ENCODE results near the gene ZNF77. TPM values are rescaled to one million over a fixed set of nuclear protein-coding genes. Genes with fewer than 3 reads are reported as not detected.

ZNF77 gene
- polyA plus RNA-seq, 1 of the 3 experiments (the other 2 are of a cell fraction): 4.4 TPM

DNA sequence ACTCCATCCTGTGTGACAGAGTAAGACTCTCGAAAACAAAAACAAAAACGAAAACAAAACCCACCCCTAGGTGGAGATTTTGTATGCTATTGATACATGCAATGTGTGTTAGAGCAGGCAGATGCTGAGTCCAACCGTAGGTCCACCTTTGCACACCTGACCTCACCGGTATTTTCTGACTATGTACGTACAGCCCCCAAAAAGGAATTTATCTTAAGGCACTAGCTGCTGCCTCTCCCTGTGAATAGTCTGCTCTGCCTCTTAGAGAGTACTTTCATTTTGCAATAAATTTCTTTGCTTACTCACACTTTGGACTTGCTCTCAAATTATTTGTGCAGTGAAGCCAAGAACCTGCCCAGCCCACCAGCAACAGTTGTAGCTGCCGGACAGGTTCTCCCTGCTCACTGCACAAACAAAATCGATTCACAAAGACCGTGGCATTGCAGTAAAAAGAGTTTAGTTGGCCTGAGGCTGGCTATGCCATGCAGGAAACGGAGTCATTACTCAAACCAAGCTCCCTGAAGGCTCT, 8.2 kb upstream of the ZNF77 start:
- no peaks in the 10 kb centered on the region for H3K27me3 ChIP-seq (ENCODE audit: insufficient read depth)
- H4K20me1 ChIP-seq (ENCODE audit: insufficient read depth): no peaks in the 10 kb centered on the region
- H3F3A ChIP-seq (replicated peaks; ENCODE audit: insufficient read depth): peaks cover under 1% of the 10 kb centered on the region
- H2AFZ ChIP-seq (ENCODE audit: low read depth): peak overlapping the region; percentile 60; the same call in 1 of the 2 replicates
- peaks cover 0 to 4% of the 10 kb centered on the region in 2 experiments for H3K36me3 ChIP-seq (replicated peaks in 1 of 2; ENCODE audit: control insufficient read depth in 1 of 2, insufficient read depth in 2 of 2, low read length in 1 of 2)
- H3K9me2 ChIP-seq: no peaks in the 10 kb centered on the region
- peaks cover 4 to 9% of the 10 kb centered on the region in 2 experiments; a peak in 2 of 4 replicates for H3K4me1 ChIP-seq (ENCODE audit: control insufficient read depth in 1 of 2, insufficient read depth in 2 of 2, low read depth in 1 of 2, low read length in 1 of 2)
- no peak overlapping the region for H3K4me3 ChIP-seq (ENCODE audit: low read depth in 2 of 2, low read length in 1 of 2)
- peaks cover 16% of the 10 kb centered on the region for H3K79me2 ChIP-seq (ENCODE audit: insufficient read depth)
- 0 out of 2 replicates have a peak overlapping the region, but pooled peaks have one; percentile 15 for H3K4me2 ChIP-seq
- ChIA-PET CTCF (interaction anchor here (1.5 to 5.1 kb wide), 6 partner anchors 9 to 211 kb away, joined by 4 to 60 read pairs (median 27); no protein-coding TSS in a partner anchor), POLR2A (no interaction called here)
- 50% methylated on average over 9 of the region's 9 CpGs for WGBS (ENCODE audit: low lambda C conversion rate)
- no peak overlapping the region for H3K27ac ChIP-seq (ENCODE audit: low read depth in 2 of 2, low read length in 1 of 2)
- no peak for TF ChIP-seq FOXM1 (IDR thresholded peaks at IDR 0.05; ENCODE audit: low read depth)
- no peak for TF ChIP-seq TCF12 (IDR thresholded peaks at IDR 0.05)
- no peak for TF ChIP-seq MXI1 (IDR thresholded peaks at IDR 0.05; ENCODE audit: low read depth, low read length)
- TF ChIP-seq, protein P1, sequence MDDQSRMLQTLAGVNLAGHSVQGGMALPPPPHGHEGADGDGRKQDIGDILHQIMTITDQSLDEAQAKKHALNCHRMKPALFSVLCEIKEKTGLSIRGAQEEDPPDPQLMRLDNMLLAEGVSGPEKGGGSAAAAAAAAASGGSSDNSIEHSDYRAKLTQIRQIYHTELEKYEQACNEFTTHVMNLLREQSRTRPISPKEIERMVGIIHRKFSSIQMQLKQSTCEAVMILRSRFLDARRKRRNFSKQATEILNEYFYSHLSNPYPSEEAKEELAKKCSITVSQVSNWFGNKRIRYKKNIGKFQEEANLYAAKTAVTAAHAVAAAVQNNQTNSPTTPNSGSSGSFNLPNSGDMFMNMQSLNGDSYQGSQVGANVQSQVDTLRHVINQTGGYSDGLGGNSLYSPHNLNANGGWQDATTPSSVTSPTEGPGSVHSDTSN (IDR thresholded peaks at IDR 0.05): no peak
- no peak for DNase-seq
- H3K9me3 ChIP-seq: no peaks in the 10 kb centered on the region
- H3K9ac ChIP-seq: no peak overlapping the region

DNA sequence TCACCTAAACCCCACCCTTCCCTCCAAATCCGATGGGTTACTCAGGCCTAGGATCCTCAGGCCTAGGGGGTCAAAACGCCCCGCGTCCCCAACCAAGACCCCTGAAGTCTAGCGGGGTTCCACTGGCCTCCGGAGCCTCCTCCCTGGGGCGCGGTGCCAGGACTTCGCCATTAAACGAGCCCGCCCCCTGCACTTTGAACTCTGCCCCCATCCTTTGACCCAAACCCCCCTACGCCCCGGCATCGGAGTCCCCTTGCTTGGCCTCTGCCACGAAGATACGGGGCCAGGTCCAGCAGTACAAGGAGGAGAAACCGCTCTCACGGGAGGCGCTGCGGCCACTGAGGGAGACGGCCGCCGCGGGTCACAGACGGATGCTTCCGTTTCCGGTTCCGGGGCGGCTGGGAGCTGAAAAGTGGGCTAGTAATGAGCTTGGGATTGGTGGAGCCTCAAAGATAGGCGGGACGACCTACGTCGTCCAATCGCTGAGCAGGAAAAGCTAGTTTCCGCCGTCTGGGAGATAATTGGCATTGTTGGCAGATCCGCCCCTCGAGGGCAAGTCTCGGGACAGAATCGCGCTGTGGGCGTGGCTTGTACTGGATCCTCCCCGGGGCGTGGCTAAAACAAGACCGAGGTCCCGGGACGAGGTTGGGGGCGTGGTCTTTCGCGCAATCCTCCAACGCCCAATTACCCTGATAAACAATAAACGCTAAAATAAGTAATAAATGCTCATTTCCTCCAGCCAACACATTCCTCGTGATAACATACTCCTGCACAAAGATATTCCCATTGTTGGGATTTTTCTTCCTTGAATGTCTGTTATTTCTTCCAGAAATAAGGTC, 5.7 kb upstream of the ZNF77 start:
- 3% methylated on average over 32 of the region's 53 CpGs for WGBS (ENCODE audit: low lambda C conversion rate)
- H3K9me3 ChIP-seq: no peaks in the 10 kb centered on the region
- H3K9me2 ChIP-seq: no peaks in the 10 kb centered on the region
- peaks cover 16% of the 10 kb centered on the region for H3K79me2 ChIP-seq (ENCODE audit: insufficient read depth)
- peaks cover 20% of the 10 kb centered on the region for H3F3A ChIP-seq (replicated peaks; ENCODE audit: insufficient read depth)
- 0 out of 2 replicates have a peak overlapping the region, but pooled peaks have one; percentile 62 for H2AFZ ChIP-seq (ENCODE audit: low read depth)
- H3K36me3 ChIP-seq (replicated peaks in 1 of 2; ENCODE audit: control insufficient read depth in 1 of 2, insufficient read depth in 2 of 2, low read length in 1 of 2): peaks cover 0 to 7% of the 10 kb centered on the region in 2 experiments
- H3K4me1 ChIP-seq (ENCODE audit: control insufficient read depth in 1 of 2, insufficient read depth in 2 of 2, low read depth in 1 of 2, low read length in 1 of 2): peaks cover 4 to 9% of the 10 kb centered on the region in 2 experiments; a peak in 2 of 4 replicates
- CTCF ChIA-PET: interaction anchor here (0.6 to 5.1 kb wide), 32 partner anchors 9 to 302 kb away, joined by 3 to 60 read pairs (median 6); partner anchors contain the start of genes CELF5, ZNF554 and ZNF556
- H3K27ac ChIP-seq (ENCODE audit: low read depth in 2 of 2, low read length in 1 of 2): peak overlapping the region; percentile 79 to 96
- peak overlapping the region; percentile 73 to 90 for H3K4me3 ChIP-seq (ENCODE audit: low read depth in 2 of 2, low read length in 1 of 2)
- H3K9ac ChIP-seq: peak overlapping the region; percentile 89
- DNase-seq: peak; percentile 94
- no peaks in the 10 kb centered on the region for H4K20me1 ChIP-seq (ENCODE audit: insufficient read depth)
- POLR2A ChIA-PET: interaction anchor here (0.6 to 1.9 kb wide), 13 partner anchors 12 to 846 kb away, joined by 3 to 9 read pairs (median 3); partner anchors contain the start of genes MRPL54, ZNF555 and ZNF57
- H3K27me3 ChIP-seq (ENCODE audit: insufficient read depth): no peaks in the 10 kb centered on the region
- peak overlapping the region; percentile 98 for H3K4me2 ChIP-seq
- TF ChIP-seq, protein P2, sequence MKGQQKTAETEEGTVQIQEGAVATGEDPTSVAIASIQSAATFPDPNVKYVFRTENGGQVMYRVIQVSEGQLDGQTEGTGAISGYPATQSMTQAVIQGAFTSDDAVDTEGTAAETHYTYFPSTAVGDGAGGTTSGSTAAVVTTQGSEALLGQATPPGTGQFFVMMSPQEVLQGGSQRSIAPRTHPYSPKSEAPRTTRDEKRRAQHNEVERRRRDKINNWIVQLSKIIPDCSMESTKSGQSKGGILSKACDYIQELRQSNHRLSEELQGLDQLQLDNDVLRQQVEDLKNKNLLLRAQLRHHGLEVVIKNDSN (IDR thresholded peaks at IDR 0.05; ENCODE audit: borderline replicate concordance, low read depth): no peak
- TF ChIP-seq CHD2 (IDR thresholded peaks at IDR 0.05; ENCODE audit: low read length, partially characterized antibody) (peak; percentile 90), MXI1 (IDR thresholded peaks at IDR 0.05; ENCODE audit: low read depth, low read length) (no peak; the same call in 1 of the 2 replicates), RCOR1 (IDR thresholded peaks at IDR 0.05; ENCODE audit: low read length) (no peak), GABPA (IDR thresholded peaks at IDR 0.05; ENCODE audit: low read depth) (peak; percentile 99), TEAD4 (IDR thresholded peaks at IDR 0.05; ENCODE audit: borderline replicate concordance, insufficient read depth) (no peak), MEF2A (IDR thresholded peaks at IDR 0.05; ENCODE audit: borderline replicate concordance, low read depth) (no peak), EP300 (IDR thresholded peaks at IDR 0.05; ENCODE audit: borderline replicate concordance in 1 of 2, low read depth in 1 of 2, low read length in 1 of 2) (no peak), YY1 (IDR thresholded peaks at IDR 0.05; ENCODE audit: low read depth) (peak; percentile 85), FOXJ3 (CRISPR knock-in tag; IDR thresholded peaks at IDR 0.05) (no peak), RFX5 (IDR thresholded peaks at IDR 0.05; ENCODE audit: low read length) (no peak), CTCF (IDR thresholded peaks at IDR 0.05) (no peak), IRF3 (IDR thresholded peaks at IDR 0.05; ENCODE audit: low read depth, low read length) (no peak; the same call in 1 of the 2 replicates), JUND (IDR thresholded peaks at IDR 0.05) (no peak), SIN3A (IDR thresholded peaks at IDR 0.05; ENCODE audit: borderline replicate concordance, low read depth, low read length) (peak; percentile 20; the same call in 1 of the 2 replicates), FOSL2 (IDR thresholded peaks at IDR 0.05; ENCODE audit: borderline replicate concordance, low read depth) (no peak; the same call in 1 of the 2 replicates)
- TF ChIP-seq, protein P1 (IDR thresholded peaks at IDR 0.05): peak; percentile 95
